Measurements from ENCODE around the gene CD209. TPM values are rescaled to one million over a fixed set of nuclear protein-coding genes. Genes with fewer than 3 reads are reported as not detected.

The CD209 gene
- total and polyA plus RNA-seq, 2 of the 8 experiments (the other 6 are each of a cell fraction or from before 2014, with no cell fraction given), result 0.05 to 0.22 TPM

GRCh38 chr19:7732045-7732444, 15.3 kb downstream of the CD209 start, which contains the start of gene CLEC4G (continued):
- TF ChIP-seq, protein P1, sequence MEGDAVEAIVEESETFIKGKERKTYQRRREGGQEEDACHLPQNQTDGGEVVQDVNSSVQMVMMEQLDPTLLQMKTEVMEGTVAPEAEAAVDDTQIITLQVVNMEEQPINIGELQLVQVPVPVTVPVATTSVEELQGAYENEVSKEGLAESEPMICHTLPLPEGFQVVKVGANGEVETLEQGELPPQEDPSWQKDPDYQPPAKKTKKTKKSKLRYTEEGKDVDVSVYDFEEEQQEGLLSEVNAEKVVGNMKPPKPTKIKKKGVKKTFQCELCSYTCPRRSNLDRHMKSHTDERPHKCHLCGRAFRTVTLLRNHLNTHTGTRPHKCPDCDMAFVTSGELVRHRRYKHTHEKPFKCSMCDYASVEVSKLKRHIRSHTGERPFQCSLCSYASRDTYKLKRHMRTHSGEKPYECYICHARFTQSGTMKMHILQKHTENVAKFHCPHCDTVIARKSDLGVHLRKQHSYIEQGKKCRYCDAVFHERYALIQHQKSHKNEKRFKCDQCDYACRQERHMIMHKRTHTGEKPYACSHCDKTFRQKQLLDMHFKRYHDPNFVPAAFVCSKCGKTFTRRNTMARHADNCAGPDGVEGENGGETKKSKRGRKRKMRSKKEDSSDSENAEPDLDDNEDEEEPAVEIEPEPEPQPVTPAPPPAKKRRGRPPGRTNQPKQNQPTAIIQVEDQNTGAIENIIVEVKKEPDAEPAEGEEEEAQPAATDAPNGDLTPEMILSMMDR (IDR thresholded peaks at IDR 0.05; ENCODE audit: control extremely low read depth in 1 of 3, insufficient read depth in 1 of 3, low read depth in 1 of 3, low read length in 3 of 3), result no peak
- TF ChIP-seq BRCA1 (IDR thresholded peaks at IDR 0.05; ENCODE audit: low read depth, low read length) (no peak), KDM4A (IDR thresholded peaks at IDR 0.05; ENCODE audit: low read depth, low read length, severe bottlenecking) (no peak), RAD21 (IDR thresholded peaks at IDR 0.05 in 1 of 2, conservative IDR thresholded peaks at IDR 0.05 in 1 of 2; ENCODE audit: low read depth in 2 of 2, low read length in 2 of 2) (no peak)

All from H1 (cell line).